Stimulated activated naive CD8-positive, alpha-beta T cell treated with anti-CD3 and anti-CD28 coated beads, Interleukin-15, Interleukin-2, amounts not matched to agents 100 ng/mL and 50 ng/mL, for 24 hours (primary cell): ENCODE results near the gene PARP16.

Experiments
- H3K27ac Mint-ChIP-seq: one replicate; pipeline ENCODE4 v1.8.0; 2021; ENCODE audit warnings: mild to moderate bottlenecking, mixed read lengths
- H3K27me3 Mint-ChIP-seq: one replicate; pipeline ENCODE4 v1.8.0; 2021; ENCODE audit warnings: mixed read lengths
- H3K36me3 Mint-ChIP-seq: one replicate; pipeline ENCODE4 v1.8.0; 2021; ENCODE audit warnings: low read depth, mixed read lengths
- H3K4me1 Mint-ChIP-seq: one replicate; pipeline ENCODE4 v1.8.0; 2021; ENCODE audit warnings: low read depth, mixed read lengths
- H3K4me3 Mint-ChIP-seq: one replicate; pipeline ENCODE4 v1.8.0; 2021; ENCODE audit warnings: mild to moderate bottlenecking, mixed read lengths
- H3K9me3 Mint-ChIP-seq: one replicate; pipeline ENCODE4 v1.8.0; 2021; ENCODE audit warnings: mixed read lengths

Gene PARP16

GRCh38 chr15:65214010-65214409 is 72.7 kb downstream of the PARP16 start:
- no peaks in the 10 kb centered on the region for H3K9me3 Mint-ChIP-seq
- no peaks in the 10 kb centered on the region for H3K36me3 Mint-ChIP-seq
- no peak overlapping the region for H3K27ac Mint-ChIP-seq
- no peaks in the 10 kb centered on the region for H3K27me3 Mint-ChIP-seq
- H3K4me3 Mint-ChIP-seq, result no peak overlapping the region
- peaks cover 22% of the 10 kb centered on the region for H3K4me1 Mint-ChIP-seq

- Mint-ChIP-seq H3K9me3 (no peaks in the 10 kb centered on the region), H3K36me3 (no peaks in the 10 kb centered on the region), H3K4me1 (peaks cover 14% of the 10 kb centered on the region), H3K27me3 (no peaks in the 10 kb centered on the region), H3K4me3 (no peak overlapping the region), H3K27ac (no peak overlapping the region)
Measured at GRCh38 chr15:65213241-65213640, 73.4 kb downstream of the PARP16 start.

- Mint-ChIP-seq H3K4me1 (peaks cover 4% of the 10 kb centered on the region), H3K36me3 (no peaks in the 10 kb centered on the region), H3K9me3 (no peaks in the 10 kb centered on the region), H3K27ac (no peak overlapping the region), H3K4me3 (no peak overlapping the region), H3K27me3 (no peaks in the 10 kb centered on the region)
Measured at GRCh38 chr15:65212097-65212496, 74.6 kb downstream of the PARP16 start.

- no peak overlapping the region for H3K27ac Mint-ChIP-seq
- no peak overlapping the region for H3K4me3 Mint-ChIP-seq
- no peaks in the 10 kb centered on the region for H3K36me3 Mint-ChIP-seq
- H3K27me3 Mint-ChIP-seq, result no peaks in the 10 kb centered on the region
- no peaks in the 10 kb centered on the region for H3K9me3 Mint-ChIP-seq
- H3K4me1 Mint-ChIP-seq, result peaks cover under 1% of the 10 kb centered on the region
Measured at GRCh38 chr15:65211482-65211982, 75.2 kb downstream of the PARP16 start.

GRCh38 chr15:65210770-65211481 is 75.8 kb downstream of the PARP16 start, which contains the start of gene CILP:
Gene CILP, minus strand, starts transcription at chr15:65211473. Its CDS starts 1,718 bp downstream, at chr15:65209755.
- Mint-ChIP-seq H3K36me3 (no peaks in the 10 kb centered on the region), H3K4me3 (no peak within 1 kb of the TSS), H3K27me3 (no peaks in the 10 kb centered on the region), H3K4me1 (no peaks in the 10 kb centered on the region), H3K9me3 (no peaks in the 10 kb centered on the region), H3K27ac (no peak within 1 kb of the TSS)

- H3K4me1 Mint-ChIP-seq, result no peaks in the 10 kb centered on the region
- no peaks in the 10 kb centered on the region for H3K36me3 Mint-ChIP-seq
- H3K27me3 Mint-ChIP-seq, result no peaks in the 10 kb centered on the region
- H3K27ac Mint-ChIP-seq, result no peak overlapping the region
- no peaks in the 10 kb centered on the region for H3K9me3 Mint-ChIP-seq
- no peak overlapping the region for H3K4me3 Mint-ChIP-seq
Measured at GRCh38 chr15:65209701-65210643, 76.7 kb downstream of the PARP16 start.

- Mint-ChIP-seq H3K4me1 (no peaks in the 10 kb centered on the region), H3K36me3 (no peaks in the 10 kb centered on the region), H3K4me3 (no peak overlapping the region), H3K9me3 (no peaks in the 10 kb centered on the region), H3K27ac (no peak overlapping the region), H3K27me3 (no peaks in the 10 kb centered on the region)
Measured at GRCh38 chr15:65208647-65209046, 78.0 kb downstream of the PARP16 start.
